Esophagus muscularis mucosa (tissue), 4 donors: ENCODE data around the gene AUTS2.

Experiments
- EP300 ChIP-seq: sonication (generic); formaldehyde crosslinking; IDR thresholded peaks from one replicate; pipeline ENCODE4 v1.6.1; 2017; ENCODE audit warnings: antibody characterized with exemption
- POLR2A ChIP-seq: fragments of 450-650 bp; IDR thresholded peaks from one replicate; pipeline ENCODE4 v1.6.1; 2017; ENCODE audit warnings: antibody characterized with exemption, moderate library complexity, mild to moderate bottlenecking, low read depth
- POLR2AphosphoS5 ChIP-seq, 2 donors: sonication (generic); formaldehyde crosslinking; IDR thresholded peaks; one replicate each; pipeline ENCODE4 v1.6.1; 2017; ENCODE audit warnings: antibody characterized with exemption in 2 of 2
- TF ChIP-seq, protein P1 (sequence below), 3 experiments: fragments of 200-600 bp in 2 of 3; fragments of 450-650 bp in 1 of 3; sonication (generic) in 2 of 3; IDR thresholded peaks; one replicate each; pipeline ENCODE4 v1.5.1; 2017 to 2019; ENCODE audit warnings: antibody characterized with exemption in 3 of 3, mild to moderate bottlenecking in 2 of 3, moderate library complexity in 1 of 3

DNA sequence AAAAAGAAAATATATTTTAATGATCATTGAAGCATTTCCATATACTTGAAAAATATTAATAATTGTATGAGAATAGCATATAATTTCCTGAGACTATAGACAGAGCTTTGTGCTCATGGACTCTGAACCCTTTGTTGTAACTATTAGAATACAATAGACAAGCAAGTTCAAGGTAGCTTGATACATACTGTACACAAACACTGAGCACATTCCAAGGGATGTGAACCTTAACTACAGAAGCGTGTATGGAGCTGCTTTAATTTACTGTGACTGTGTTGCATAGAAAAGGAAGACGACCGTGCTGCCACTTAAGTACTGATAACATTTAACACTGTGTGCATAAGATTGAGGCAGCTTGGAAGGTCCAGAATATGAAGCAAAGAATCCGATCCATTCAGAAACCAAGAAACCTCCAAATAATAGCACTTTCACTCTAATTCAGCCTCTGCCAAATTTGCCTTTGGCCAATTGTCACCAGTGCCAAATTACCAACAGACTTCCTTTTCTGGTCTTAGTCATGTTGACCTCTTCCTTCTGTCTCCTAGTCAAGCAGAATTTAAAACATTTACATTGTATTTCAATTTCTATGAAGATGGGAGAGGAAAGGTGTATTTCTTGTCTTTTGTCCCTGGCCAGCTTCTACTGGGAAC is 967.6 kb downstream of the AUTS2 start:
- TF ChIP-seq EP300 (no peak), POLR2AphosphoS5 (IDR thresholded peaks at IDR 0.05) (no peak), POLR2A (no peak)
- TF ChIP-seq, protein P1, sequence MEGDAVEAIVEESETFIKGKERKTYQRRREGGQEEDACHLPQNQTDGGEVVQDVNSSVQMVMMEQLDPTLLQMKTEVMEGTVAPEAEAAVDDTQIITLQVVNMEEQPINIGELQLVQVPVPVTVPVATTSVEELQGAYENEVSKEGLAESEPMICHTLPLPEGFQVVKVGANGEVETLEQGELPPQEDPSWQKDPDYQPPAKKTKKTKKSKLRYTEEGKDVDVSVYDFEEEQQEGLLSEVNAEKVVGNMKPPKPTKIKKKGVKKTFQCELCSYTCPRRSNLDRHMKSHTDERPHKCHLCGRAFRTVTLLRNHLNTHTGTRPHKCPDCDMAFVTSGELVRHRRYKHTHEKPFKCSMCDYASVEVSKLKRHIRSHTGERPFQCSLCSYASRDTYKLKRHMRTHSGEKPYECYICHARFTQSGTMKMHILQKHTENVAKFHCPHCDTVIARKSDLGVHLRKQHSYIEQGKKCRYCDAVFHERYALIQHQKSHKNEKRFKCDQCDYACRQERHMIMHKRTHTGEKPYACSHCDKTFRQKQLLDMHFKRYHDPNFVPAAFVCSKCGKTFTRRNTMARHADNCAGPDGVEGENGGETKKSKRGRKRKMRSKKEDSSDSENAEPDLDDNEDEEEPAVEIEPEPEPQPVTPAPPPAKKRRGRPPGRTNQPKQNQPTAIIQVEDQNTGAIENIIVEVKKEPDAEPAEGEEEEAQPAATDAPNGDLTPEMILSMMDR (IDR thresholded peaks at IDR 0.05) = no peak
